Breast epithelium (tissue), 4 donors: ENCODE data around the gene ERGIC3. TPM values are rescaled to one million over a fixed set of nuclear protein-coding genes. Genes with fewer than 3 reads are reported as not detected.
"Not testable (repeated sequence)": the region's sequence is repeated elsewhere in the genome, so short reads cannot be mapped to it uniquely, and the experiment has no call there.

Experiments
- DNase-seq, 2 donors: peaks; one replicate each; pipeline ENCODE4 v3.0.0-alpha.2; 2019; ENCODE audit warnings: low spot score in 2 of 2
- H3K27ac ChIP-seq, 2 donors: fragments of 200-600 bp; sonication (generic) in 1 of 2; one replicate each; pipeline ENCODE4 v1.5.1; 2016 to 2019; ENCODE audit warnings: mild to moderate bottlenecking in 1 of 2
- H3K27me3 ChIP-seq, 2 donors: fragments of 200-600 bp; sonication (generic) in 1 of 2; one replicate each; pipeline versions ENCODE4 v1.5.1 to v1.6.0; 2017 to 2019; ENCODE audit warnings: control low read depth in 1 of 2, mild to moderate bottlenecking in 1 of 2
- H3K36me3 ChIP-seq: fragments of 200-600 bp; one replicate; pipeline ENCODE4 v1.5.1; 2019
- H3K4me1 ChIP-seq, 2 donors: fragments of 200-600 bp; sonication (generic); one replicate each; pipeline ENCODE4 v1.5.1; 2016 to 2019; ENCODE audit warnings: control low read depth in 1 of 2
- H3K4me3 ChIP-seq, 3 donors: fragments of 200-600 bp; sonication (generic); 1 replicate in 2 of 3; 2 replicates in 1 of 3; pipeline ENCODE4 v1.5.1; 2016 to 2019; ENCODE audit warnings: mild to moderate bottlenecking in 3 of 3, moderate library complexity in 2 of 3
- H3K9me3 ChIP-seq, 2 donors: fragments of 200-600 bp; sonication (generic) in 1 of 2; one replicate each; pipeline ENCODE4 v1.5.1; 2016 to 2019; ENCODE audit warnings: control low read depth in 1 of 2
- POLR2A ChIP-seq: fragments of 450-650 bp; IDR thresholded peaks from one replicate; pipeline ENCODE4 v1.6.1; 2016; ENCODE audit warnings: antibody characterized with exemption, mild to moderate bottlenecking, moderate library complexity
- POLR2AphosphoS5 ChIP-seq, 3 donors: sonication (generic); formaldehyde crosslinking; IDR thresholded peaks; one replicate each; pipeline ENCODE4 v1.6.1; 2017; ENCODE audit warnings: antibody characterized with exemption in 3 of 3
- intact Hi-C: fragments of 100-400 bp; cut with DNase I; formaldehyde crosslinking; loops from one replicate; pipeline ENCODE4 v1.15.1; 2023; ENCODE audit warnings: low total_unique reads
- total RNA-seq, 3 donors: library from RNA; depleted of rRNA; stranded (reverse); fragments of >200 nt; gene quantifications; one replicate each; pipeline ENCODE4 v1.1.0, GENCODE V29; 2016
- TF ChIP-seq, protein P1 (sequence below), 3 donors: fragments of 450-650 bp; IDR thresholded peaks; one replicate each; pipeline ENCODE4 v1.5.1; 2016 to 2017; ENCODE audit warnings: antibody characterized with exemption in 3 of 3, mild to moderate bottlenecking in 3 of 3, moderate library complexity in 3 of 3

The ERGIC3 gene
- total RNA-seq, 3 donors from 2014 or later: 221 to 243 (median 239) TPM

DNA sequence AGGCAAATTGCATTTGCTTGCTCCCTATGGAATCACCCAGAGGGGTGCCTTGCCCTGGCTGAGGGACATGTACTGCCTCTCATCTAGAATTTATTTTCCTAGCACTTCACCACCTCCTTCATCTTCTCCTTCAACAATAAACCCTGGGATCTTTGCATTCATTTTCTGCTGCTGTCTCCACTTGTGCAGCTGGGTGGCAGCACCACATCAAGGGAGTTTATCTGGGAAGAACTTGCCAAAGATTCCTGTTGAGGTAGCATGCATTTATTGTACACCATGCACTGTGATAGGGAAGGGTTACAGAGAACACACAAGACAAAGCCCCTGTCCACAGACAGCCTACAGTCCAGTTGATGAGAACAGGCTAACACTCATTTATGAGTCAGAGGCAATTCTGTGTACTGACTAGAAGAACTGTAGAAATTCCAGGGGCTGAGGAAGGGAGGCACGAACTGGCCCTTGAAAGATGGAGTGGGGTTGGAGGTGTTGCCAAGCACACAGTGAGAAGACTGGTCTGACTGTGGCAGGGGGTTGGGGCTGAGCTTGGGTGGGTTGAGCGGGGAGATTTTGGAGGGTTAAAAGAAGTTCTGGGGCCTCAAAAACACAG, 30.0 kb upstream of the ERGIC3 start:
- intact Hi-C loops: no loop called here
- Histone ChIP-seq H3K27me3 (no peaks in the 10 kb centered on the region), H3K36me3 (no peaks in the 10 kb centered on the region), H3K27ac (no peak overlapping the region), H3K4me3 (no peak overlapping the region), H3K9me3 (no peaks in the 10 kb centered on the region), H3K4me1 (no peaks in the 10 kb centered on the region)
- TF ChIP-seq POLR2A: no peak
- no peak for TF ChIP-seq POLR2AphosphoS5 (IDR thresholded peaks at IDR 0.05)
- TF ChIP-seq, protein P1, sequence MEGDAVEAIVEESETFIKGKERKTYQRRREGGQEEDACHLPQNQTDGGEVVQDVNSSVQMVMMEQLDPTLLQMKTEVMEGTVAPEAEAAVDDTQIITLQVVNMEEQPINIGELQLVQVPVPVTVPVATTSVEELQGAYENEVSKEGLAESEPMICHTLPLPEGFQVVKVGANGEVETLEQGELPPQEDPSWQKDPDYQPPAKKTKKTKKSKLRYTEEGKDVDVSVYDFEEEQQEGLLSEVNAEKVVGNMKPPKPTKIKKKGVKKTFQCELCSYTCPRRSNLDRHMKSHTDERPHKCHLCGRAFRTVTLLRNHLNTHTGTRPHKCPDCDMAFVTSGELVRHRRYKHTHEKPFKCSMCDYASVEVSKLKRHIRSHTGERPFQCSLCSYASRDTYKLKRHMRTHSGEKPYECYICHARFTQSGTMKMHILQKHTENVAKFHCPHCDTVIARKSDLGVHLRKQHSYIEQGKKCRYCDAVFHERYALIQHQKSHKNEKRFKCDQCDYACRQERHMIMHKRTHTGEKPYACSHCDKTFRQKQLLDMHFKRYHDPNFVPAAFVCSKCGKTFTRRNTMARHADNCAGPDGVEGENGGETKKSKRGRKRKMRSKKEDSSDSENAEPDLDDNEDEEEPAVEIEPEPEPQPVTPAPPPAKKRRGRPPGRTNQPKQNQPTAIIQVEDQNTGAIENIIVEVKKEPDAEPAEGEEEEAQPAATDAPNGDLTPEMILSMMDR (IDR thresholded peaks at IDR 0.05): peak in 2 of 3 donors; percentile 38 to 51
- DNase-seq: no peak

DNA sequence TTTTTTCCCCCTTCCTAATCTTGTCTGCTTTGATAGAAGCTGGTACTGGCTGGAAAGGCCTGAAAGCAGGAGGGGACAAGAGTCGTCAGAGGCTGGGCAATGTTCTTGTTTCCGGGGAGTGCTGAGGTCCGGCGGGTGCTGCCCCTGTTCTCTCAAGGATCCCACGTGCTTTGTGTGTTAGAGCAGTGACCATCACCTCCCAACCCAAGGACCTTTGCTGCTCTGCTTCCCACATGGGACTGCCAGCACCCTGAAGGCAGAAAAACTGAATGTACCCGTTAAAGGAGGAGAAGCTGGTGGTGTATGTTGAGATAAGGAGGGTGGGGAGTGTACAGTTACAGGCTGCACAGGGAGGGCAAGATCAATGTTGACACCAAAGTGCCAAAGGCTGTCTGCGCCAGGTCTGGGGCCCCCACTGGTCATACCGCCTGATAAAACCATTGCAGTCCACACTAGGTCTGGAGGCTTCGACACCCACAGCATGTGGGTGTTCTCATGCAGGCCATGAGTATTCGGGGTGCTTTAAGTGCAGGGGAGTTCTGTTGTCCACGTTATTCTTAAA, 27.4 kb upstream of the ERGIC3 start:
- intact Hi-C loops: no loop called here
- Histone ChIP-seq H3K36me3 (no peaks in the 10 kb centered on the region), H3K27ac (no peak overlapping the region), H3K27me3 (no peaks in the 10 kb centered on the region), H3K9me3 (no peaks in the 10 kb centered on the region), H3K4me1 (no peaks in the 10 kb centered on the region), H3K4me3 (no peak overlapping the region)
- DNase-seq: no peak
- TF ChIP-seq POLR2AphosphoS5 (IDR thresholded peaks at IDR 0.05) (no peak), POLR2A (no peak)
- TF ChIP-seq, protein P1 (IDR thresholded peaks at IDR 0.05): no peak

DNA sequence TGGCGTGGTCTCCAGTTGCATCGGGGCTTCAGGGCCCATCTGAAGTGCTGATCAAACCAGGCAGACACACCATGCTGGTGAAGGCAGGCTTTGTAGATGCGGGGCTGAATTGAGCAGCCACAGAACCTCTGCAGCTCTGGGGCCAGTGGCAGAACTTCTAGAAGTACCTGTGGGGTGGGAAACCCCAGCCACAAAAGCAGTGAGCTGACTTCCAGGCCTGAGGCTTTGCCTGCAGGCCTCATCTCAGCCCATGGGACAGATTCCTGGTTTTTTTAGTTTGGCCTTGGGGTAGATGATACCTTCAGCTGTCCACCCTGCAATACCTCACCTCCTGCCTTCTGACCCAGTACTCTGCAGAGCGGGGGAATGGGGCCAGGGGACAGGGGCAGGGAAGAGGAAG, 26.5 kb upstream of the ERGIC3 start:
- TF ChIP-seq, protein P1 (IDR thresholded peaks at IDR 0.05): no peak
- no peak for TF ChIP-seq POLR2AphosphoS5 (IDR thresholded peaks at IDR 0.05)
- TF ChIP-seq POLR2A: no peak
- Histone ChIP-seq H3K36me3 (no peaks in the 10 kb centered on the region), H3K27me3 (no peaks in the 10 kb centered on the region), H3K4me1 (no peaks in the 10 kb centered on the region), H3K9me3 (no peaks in the 10 kb centered on the region), H3K4me3 (no peak overlapping the region), H3K27ac (no peak overlapping the region)
- intact Hi-C loops: no loop called here
- DNase-seq: no peak

DNA sequence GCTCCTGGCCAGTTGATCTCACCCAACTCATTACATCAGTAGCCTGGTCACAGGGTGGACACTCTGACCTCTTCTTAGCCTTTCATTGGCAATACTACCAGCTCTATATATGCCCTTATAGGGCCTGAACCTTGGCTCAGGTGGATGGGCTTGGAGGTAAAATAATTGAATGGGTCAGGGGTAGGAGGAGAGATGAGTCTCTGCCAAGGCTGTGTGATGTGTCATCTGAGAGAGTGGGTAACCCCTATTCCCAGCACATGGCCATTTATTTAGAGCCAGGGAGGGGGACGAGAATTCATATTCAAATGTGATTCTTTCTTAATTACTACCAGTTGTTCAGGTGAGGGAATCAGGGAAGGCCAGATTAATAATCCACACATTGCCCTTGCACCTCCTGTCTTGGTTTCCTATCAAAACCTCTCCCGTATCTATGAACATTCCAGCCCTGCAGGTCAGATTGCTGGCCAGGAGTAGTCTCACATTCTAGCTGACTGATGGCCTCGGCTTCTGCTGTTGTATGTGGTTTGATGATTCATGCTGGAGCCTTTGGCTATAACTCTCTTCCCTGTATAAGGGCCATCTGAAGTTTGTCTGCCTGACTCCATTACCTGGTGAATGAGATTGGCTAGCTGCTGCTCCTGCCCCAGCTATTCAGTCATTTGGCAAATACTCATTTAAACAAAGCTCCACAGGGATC, 25.8 kb upstream of the ERGIC3 start:
- Histone ChIP-seq H3K4me1 (no peaks in the 10 kb centered on the region), H3K36me3 (no peaks in the 10 kb centered on the region), H3K9me3 (no peaks in the 10 kb centered on the region), H3K27me3 (no peaks in the 10 kb centered on the region), H3K4me3 (no peak overlapping the region), H3K27ac (no peak overlapping the region)
- no peak for TF ChIP-seq POLR2A
- TF ChIP-seq, protein P1 (IDR thresholded peaks at IDR 0.05): no peak
- no peak for TF ChIP-seq POLR2AphosphoS5 (IDR thresholded peaks at IDR 0.05)
- DNase-seq: peak in 1 of 2 donors; percentile 18
- intact Hi-C loops: no loop called here

DNA sequence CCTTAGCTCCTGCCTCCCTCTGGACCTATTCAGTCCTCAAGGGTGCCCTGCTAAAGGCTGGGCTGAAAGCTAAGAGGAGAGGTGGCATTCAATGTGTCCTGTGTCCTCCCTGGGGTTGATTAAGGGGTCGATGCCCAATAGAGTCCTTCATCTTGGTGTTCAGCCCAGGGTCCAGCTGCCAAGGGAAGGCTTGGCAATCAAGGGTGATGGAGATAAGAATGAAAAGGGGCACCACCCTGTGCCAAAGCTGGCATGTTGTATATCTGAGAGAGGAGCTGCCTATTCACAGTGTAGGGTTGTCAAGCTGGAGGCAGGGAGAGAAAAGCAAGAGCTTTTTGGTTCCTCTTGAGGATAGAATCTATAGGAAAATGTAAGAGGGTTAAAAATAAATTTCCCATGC, 24.8 kb upstream of the ERGIC3 start:
- Histone ChIP-seq H3K36me3 (no peaks in the 10 kb centered on the region), H3K9me3 (no peaks in the 10 kb centered on the region), H3K4me1 (no peaks in the 10 kb centered on the region), H3K4me3 (no peak overlapping the region), H3K27me3 (no peaks in the 10 kb centered on the region), H3K27ac (no peak overlapping the region)
- no peak for DNase-seq
- TF ChIP-seq POLR2A (no peak), POLR2AphosphoS5 (IDR thresholded peaks at IDR 0.05) (no peak)
- TF ChIP-seq, protein P1 (IDR thresholded peaks at IDR 0.05): no peak
- intact Hi-C loops: no loop called here

DNA sequence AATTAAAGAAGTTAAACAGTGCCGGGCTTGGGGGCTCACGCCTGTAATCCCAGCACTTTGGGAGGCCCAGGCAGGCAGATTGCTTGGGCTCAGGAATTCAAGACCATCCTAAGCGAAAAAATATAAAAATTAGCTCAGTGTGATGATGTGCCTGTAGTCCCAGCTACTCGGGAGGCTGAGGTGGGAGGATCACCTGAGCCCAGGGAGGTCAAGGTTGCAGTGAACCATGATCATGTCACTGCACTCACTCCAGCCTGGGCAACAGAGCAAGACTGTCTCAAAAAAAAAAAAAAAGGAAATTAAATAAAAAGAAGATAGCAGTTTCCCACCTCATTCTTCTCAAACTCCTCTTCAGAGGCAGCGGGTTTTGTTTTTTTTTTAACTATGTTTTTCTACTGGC, 24.1 kb upstream of the ERGIC3 start:
- H3K36me3 ChIP-seq, H3K4me1 ChIP-seq, H3K9me3 ChIP-seq, H3K4me3 ChIP-seq, DNase-seq, H3K27ac ChIP-seq, H3K27me3 ChIP-seq, intact Hi-C loops: not testable (repeated sequence)
